Measurements from ENCODE around the gene TWNK.

DNA sequence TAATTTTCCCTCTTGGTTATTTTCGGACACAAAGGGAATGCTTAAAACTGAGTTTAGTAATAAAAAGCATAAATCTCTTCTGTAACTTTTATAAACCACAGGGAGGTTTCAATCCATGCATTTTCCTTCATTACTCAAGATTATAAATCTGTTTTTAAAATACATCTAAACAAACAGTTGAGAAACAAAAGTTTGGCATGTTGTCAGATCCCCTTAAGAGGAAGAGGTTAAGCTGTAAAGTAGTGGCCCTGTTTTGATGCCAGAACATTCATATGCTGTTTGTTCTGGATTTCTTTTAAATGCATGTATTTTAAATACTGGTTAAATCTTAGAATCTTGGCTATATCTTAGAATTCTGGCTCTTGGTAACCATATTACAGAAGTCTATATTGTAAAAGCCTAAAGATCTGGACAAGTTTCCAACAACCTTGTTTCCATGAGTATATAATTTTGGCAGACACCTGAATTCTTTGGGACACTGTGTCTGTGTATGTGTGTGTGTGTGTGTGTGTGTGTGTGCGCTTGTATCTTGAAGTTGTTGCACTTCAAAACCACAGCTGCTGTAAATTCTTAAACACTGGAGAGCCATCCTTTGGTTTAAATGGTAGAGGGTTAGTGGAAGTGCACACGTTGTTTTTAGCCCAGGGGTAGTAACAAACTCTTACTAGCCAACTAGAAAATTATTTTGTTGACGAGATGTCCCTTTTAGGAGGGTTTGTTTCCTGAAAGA is 24.8 kb upstream of the TWNK start:
- TF ChIP-seq SMC3 (IDR thresholded peaks at IDR 0.05; ENCODE audit: borderline replicate concordance, low read length) = no peak
- no peak for TF ChIP-seq CTCF (IDR thresholded peaks at IDR 0.05 in 2 of 3, conservative IDR thresholded peaks at IDR 0.05 in 1 of 3; ENCODE audit: control insufficient read depth in 2 of 3, extremely low read depth in 1 of 3, insufficient read depth in 1 of 3, low read depth in 3 of 3, low read length in 3 of 3)
- TF ChIP-seq NR2C2 (IDR thresholded peaks at IDR 0.05; ENCODE audit: borderline replicate concordance, control insufficient read depth, insufficient read length, low read depth) = no peak
- TF ChIP-seq SRF (IDR thresholded peaks at IDR 0.05; ENCODE audit: low read depth in 2 of 2, low read length in 2 of 2) = no peak
- TF ChIP-seq PAX8 (IDR thresholded peaks at IDR 0.05) = no peak
- TF ChIP-seq YY1 (IDR thresholded peaks at IDR 0.05; ENCODE audit: low read depth, low read length) = no peak
- no peak for TF ChIP-seq TCF12 (IDR thresholded peaks at IDR 0.05; ENCODE audit: low read depth, low read length)
- no peak for TF ChIP-seq EZH2 (IDR thresholded peaks at IDR 0.05; ENCODE audit: borderline replicate concordance, control insufficient read depth, low read depth, low read length)
- TF ChIP-seq POLR2A (IDR thresholded peaks at IDR 0.05; ENCODE audit: low read depth, low read length) = no peak
- TF ChIP-seq TAF1 (IDR thresholded peaks at IDR 0.05; ENCODE audit: borderline replicate concordance, low read depth, low read length) = no peak
- no peak for TF ChIP-seq SIX5 (IDR thresholded peaks at IDR 0.05; ENCODE audit: low read depth, low read length, severe bottlenecking)
- TF ChIP-seq MLLT1 (IDR thresholded peaks at IDR 0.05) = no peak
